NCI-H2107 treated with DMSO at 0.1 percent for 48 hours (cell line): ENCODE measurements around the gene ASB16.
"Not testable (repeated sequence)": the region's sequence is repeated elsewhere in the genome, so short reads cannot be mapped to it uniquely, and the experiment has no call there.

Experiments used
- DNase-seq: peaks from one replicate; lab custom pipeline; 2025; ENCODE audit not compliant: unreplicated experiment; lab: John Stamatoyannopoulos, UW

Gene ASB16, protein sequence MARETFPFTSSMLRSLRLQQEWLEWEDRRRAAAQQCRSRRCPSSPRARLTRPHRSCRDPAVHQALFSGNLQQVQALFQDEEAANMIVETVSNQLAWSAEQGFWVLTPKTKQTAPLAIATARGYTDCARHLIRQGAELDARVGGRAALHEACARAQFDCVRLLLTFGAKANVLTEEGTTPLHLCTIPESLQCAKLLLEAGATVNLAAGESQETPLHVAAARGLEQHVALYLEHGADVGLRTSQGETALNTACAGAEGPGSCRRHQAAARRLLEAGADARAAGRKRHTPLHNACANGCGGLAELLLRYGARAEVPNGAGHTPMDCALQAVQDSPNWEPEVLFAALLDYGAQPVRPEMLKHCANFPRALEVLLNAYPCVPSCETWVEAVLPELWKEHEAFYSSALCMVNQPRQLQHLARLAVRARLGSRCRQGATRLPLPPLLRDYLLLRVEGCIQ

DNA sequence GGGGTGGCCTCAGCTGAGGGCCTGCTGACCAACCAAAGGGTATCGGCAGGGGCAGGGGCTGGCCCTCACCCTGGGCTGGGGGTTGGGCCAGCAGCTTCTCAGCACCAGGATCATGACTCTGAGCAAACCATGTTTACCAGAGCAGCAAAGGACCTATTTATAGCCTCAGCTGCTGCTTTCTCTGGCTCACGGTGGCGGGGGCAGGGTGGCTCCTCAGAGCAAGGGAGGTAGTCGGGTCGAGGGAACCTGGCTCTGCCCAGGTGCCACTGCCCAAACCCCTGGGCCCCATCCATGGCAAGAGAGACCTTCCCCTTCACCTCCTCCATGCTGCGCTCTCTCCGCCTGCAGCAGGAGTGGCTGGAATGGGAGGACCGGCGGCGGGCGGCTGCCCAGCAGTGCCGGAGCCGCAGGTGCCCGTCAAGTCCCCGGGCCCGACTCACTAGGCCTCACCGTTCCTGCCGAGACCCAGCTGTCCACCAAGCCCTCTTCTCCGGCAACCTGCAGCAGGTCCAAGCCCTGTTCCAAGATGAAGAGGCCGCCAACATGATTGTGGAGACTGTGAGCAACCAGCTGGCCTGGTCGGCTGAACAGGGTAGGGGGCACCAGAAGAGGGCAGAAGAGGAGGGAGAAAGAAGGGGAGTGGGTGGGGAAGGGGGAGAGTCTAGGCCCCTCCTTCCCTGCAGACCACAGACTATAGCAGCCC is at the start of gene ASB16:
TSS of gene ASB16 (plus strand) at position 206 of the 703 bp plus-strand sequence. CDS start at position 292, 86 bp downstream.
- peak; percentile 22 for DNase-seq

DNA sequence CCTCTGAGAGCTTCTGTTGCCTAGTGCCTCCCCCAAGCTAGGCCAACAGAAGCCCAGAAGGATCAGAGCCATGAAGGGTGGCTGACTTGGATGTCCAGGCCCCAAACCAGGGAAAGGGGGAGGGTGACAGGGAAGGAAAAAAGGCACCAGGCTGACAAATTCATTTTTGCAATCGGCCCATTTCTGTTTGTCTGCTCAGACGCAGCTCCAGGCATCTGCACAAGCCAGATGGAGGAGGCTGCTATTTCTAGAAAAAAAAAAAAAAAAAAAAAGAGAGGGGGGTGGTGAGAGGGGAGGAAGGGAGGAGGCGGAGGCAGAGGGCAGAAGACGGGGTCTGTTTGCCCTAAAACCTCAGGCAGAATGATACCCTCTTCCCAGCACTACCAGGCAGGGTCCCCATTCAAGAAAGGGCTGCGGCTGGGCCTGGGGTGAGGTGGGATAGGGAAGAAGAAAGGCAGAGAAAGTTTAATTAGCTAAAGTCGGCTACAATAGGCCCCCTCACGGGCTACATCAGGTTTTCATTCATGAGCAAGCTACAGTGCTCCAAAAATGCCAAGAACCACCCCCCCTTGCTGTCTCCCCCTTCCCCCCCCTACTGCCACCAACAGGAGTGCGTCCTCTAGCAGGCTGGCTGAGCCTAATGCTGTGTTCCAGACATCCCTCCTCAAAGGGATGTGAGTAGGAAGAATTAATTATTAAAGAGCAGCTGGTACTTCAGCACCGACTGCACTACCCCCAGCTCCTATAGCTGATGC is 49.5 kb upstream of the ASB16 start:
- no peak for DNase-seq

DNA sequence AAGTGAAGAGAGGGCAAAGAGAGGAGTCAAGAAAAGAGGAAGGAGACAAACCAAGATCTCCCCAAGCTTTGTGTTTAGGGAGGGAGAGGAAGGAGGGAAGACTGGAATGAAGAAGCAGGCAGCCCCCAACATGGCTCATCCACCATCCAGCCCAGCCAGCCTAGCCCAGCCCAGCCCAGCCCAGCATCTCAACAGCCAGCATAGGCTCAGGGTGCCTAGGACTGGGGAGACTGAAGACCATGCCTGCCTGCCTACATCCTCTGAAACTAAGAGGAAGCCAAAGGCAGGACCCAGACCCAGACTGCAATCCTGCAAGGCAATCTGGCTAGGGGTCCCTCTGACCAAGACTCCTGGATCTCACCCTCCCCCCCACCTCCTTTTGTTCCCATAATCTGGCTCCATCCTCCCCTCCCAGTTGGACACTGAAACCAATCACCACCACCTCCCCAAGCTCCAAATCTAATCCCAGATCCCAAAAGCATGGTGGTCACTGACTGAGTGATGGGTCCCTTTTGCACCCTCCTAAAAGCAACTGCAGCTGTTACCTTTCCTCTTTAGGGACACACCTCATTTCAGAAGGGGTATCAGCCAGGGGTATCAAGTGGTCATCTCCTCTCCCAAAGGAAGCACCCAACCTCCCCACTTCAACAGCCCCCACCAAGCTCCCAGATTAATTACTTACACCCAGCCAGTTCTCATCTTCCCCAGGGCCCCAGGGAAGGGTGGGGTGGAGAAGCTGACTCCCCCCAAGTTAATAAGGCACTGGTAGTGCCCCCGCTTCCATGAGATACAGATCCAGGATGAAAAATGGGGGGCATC is 48.3 kb upstream of the ASB16 start:
- DNase-seq, result no peak

DNA sequence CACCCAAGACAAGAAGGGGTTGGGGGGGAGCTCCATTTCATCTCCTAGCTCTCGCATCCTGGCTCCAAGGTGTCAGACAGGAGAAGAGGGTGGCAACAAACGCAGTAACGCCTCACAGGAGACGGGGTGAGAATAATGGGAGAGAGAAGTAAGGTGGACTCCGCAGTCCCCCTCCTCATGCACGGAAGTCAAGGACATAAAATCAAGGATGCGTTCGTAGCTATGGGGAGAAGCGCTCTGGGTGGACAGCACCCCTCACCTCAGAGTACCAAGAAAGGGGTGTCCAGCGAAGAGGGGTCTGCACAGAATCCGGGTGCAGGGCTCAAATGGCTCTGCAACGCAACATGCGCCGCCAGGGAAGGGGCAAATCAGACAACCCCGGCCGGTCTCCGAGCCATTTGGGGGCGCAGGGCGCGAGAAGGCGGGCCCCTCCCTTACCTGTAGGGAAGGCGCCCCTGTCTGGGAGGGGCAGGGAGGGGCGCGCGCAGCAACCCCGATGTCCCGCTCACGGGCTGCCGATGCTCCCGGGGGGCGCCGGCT is 47.6 kb upstream of the ASB16 start:
- no peak for DNase-seq

DNA sequence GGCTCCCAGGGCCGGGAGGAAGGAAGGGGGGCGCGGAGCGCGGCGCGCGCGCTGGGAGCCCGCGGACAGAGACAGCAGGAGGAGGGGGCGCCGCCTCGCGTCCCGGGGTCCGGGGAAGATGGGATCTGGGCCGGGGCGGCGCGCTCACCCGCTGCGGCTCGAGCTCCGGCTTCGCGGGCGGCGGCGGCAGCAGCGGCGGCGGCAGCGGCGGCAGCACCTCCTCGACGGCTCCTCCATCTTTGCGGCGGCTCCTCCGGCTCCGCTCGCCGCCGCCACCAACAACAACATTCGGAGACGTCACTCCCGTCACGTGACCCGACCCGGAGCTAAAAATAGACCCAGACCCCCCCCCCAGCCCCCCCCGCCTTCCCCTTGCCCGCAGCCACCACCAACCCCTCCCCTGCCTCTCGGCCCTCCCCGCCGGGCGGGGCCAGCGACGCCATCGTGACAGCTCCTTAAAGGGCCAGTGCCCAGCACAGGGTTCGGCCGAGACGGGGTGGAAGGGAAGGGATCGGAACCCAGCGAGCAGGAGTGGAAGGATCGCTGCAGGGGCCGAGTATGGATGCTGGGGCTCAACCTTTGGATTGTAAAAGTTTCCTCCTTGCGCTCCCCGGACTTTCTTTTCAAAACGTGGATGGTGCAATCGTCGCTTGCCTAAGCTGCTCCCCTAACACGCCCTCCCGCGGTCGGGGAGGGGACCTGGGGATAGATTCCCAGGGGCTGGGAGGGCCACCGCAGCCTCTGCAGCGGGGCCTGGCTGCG is 47.0 kb upstream of the ASB16 start, which contains the start of gene HDAC5:
TSS of gene HDAC5 (minus strand) at position 286 of the 762 bp plus-strand sequence. CDS start 6,126 bp downstream, outside the sequence.
- DNase-seq, result peak; percentile 83

DNA sequence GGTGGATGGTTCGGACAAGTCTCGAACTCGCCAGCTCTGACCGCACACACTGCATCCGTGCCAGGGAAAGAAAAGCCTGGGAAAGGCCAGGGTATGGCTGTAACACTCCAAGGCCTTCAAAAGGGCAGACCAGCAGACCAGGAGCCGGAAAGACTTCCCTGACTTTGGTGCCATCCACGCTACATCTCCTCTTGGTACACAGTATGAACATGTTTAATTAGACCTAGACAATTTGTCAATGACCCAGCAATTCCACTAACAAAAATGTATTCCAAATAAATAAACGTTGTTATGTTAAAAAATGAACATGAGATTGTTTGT is 46.4 kb upstream of the ASB16 start:
- DNase-seq, result no peak

DNA sequence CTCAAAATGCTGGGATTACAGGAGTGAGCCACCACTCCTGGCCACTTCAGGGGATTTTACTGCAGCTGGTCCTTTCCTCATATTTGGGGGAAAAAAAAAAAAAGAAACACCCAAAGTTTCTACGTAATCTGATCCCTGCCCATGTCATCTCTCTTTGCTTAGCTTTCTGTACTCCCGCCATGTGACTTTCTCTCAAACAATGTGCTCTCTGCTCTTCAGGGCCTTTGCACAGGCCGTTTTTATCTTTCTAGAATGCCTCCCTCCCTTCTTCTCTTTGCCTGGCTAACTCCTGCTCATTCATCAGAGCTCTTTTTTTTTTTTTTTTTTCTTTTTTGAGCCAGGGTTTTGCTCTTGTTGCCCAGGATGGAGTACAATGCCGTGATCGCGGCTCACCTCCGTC is 42.1 kb upstream of the ASB16 start:
- no peak for DNase-seq

DNA sequence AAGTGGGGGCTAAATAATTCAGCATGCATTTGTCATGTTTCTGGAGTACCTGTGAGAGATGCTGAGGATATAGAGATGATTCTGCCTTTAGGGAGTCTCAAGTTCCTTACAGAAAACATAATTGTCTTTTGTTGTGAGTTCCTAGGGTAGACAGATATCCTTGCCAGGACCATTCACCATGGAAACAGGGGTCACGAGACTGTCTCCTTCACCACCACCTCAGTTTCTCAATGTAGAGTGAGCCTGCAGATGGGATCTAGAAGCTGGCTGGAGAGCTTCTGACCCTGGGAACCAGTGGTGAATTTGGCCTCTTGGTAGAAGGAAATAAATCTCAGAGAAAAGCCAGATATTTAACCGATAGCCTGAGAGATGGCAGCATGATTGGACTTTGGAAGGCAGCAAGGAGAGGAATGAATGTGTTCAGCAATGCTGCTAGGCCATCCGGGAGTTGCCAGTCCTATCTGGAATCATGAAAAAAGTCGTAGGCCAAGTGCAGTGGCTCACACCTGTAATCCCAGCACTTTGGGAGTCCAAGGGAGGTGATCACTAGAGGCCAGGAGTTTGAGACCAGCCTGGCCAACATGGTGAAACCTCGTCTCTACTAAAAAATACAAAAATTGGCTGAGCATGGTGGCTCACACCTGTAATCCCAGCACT is 39.7 kb upstream of the ASB16 start:
- no peak for DNase-seq

DNA sequence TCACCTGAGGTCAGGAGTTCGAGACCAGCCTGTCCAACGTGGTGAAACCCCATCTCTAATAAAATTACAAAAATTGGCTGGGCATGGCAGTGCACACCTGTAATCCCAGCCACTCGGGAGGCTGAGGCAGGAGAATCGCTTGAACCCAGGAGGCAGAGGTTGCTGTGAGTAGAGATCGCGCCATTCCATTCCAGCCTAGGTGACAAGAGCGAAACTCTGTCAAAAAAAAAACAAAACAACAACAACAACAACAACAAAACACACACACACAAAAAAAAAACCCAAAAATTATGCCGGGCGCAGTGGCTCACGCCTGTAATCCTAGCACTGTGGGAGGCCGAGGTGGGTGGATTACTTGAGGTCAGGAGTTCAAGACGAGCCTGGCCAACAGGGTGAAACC is 39.1 kb upstream of the ASB16 start:
- DNase-seq, result not testable (repeated sequence)

DNA sequence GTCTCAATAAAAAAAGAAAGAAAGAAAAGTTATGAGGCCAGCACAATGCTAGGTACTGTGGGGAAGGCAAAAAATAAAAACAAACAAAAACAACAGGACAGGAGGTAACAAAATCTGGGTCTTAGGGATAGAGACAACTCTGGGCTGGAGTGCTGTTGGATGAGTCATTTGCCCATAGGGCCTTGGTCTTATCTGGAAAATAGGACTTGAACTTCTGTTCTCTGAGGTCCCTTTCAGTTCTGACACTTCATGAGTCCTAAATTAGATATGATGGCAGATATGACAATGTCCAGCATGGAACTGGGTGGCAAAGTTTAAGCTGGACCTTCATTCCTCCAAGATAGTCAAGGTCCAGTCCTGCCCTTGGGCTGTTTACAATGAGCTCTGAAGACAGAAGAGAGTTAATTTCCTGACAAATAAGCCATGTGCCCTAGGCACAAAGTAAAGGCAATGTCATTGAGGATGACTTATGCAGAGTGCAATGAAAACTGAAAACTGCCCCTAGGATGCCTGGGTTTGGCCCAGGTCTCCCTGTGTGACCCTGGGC is 38.2 kb upstream of the ASB16 start:
- DNase-seq, result no peak

DNA sequence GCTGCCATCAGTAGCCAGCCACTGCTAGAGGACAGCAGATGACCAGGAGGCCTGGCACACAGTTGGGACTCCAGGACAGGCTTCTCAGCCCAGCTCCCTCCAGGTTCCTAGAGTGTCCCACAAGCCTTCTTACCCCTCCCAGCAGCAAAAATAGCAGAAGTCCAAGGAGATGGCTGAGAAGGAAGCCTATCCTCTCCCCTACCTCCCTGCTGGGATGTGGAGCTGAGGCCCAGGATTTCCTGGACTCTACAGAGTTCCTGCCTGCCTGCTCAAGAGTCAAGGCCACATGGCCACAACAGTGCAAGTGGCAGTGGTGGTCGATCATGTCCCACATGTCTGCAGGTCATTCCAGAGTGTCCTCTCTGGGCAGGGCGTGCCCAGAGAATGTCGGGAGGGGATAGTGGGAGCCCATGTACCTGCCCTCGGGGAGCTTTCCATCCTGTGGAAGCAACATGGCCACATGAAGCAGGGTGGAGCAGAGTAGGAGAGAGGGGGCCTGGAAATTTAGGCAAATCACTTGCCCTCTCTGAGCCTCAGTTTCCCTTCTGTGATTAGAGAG is 36.5 kb upstream of the ASB16 start:
- DNase-seq, result no peak

DNA sequence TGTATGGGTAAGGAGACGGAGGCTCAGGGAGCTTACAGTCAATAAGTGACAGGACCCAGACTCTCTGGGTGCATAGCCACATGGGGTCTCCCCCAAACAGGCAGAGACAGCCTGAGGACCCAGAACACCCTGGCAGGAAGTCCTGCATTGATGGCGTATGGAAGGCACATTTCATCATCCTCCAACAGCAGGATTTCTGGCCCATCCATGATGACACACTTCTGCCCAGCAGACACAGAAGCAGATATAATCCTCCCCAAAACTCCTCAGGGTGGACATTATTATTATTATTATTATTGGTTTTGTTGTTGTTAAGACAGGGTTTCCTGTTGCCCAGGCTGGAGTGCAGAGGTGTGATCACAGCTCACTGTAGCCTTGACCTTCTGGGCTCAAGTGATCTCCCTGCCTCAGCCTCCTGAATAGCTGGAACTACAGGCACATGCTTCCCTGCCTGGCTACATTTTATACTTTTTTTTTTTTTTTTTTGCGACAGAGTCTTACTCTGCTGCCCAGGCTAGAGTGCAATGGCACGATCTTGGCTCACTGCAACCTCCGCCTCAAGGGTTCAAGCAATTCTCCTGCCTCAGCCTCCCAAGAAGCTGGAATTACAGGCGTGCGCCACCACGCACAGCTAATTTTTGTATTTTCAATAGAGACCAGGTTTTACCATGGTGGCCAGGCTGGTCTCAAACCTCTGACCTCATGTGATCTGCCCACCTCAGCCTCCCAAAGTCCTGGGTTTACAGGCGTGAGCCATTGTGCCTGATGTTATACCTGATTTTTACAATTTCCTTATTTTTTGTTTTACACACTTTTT is 35.5 kb upstream of the ASB16 start:
- DNase-seq, result no peak

DNA sequence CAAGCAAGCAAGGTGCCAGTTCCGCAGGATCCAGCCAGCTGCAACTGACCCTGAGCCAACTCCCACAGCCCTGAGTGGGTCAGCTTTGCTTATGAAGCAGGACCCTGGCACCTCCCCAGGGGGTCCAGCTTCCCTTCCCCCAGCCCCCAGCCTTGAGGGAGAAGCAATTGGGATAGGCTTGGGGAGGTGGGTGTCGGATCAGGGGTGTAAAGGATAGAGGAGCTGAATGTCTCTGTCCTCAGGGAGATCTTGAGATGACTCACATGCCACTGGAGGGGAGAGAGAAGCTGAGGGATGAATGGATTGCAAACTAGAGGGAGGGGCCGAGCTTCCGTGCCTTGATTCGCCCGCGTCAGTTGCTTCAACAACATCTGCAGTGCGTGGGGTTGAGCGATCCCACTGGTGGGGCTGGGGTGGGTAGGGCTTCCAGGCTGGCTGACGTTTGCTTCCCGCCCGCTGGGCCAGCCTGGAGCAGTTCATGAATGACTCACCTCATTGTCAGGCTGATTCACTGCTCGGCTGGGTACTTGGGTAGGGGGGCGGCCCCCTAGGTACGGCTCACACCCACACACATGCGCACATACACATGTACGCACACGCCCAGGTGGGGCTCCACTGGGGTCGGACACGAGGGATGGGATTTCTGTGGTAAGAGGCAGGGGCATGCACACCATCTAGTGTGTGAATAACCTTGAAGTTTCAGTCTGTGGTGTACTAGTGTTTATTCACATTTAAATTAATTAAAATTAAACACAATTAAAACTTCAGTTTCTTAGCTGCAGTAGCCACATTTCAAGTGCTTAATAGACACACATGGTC is 32.4 kb upstream of the ASB16 start:
- peak; percentile 49 for DNase-seq

DNA sequence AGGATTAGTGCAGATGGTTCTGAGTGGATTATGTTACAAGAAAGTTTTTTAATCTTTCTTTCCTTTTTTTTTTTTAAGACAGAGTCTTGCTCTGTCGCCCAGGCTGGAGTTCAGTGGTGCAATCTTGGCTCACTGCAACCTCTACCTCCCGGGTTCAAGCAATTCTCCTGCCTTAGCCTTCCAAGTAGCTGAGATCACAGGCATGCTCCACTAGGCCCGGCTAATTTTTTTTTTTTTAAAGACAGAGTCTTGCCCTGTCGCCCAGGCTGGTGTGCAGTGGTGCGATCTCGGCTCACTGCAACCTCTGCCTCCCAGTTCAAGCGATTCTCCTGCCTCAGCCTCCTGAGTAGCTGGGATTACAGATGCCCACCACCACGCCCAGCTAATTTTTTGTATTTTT is 26.6 kb upstream of the ASB16 start:
- DNase-seq, result not testable (repeated sequence)

DNA sequence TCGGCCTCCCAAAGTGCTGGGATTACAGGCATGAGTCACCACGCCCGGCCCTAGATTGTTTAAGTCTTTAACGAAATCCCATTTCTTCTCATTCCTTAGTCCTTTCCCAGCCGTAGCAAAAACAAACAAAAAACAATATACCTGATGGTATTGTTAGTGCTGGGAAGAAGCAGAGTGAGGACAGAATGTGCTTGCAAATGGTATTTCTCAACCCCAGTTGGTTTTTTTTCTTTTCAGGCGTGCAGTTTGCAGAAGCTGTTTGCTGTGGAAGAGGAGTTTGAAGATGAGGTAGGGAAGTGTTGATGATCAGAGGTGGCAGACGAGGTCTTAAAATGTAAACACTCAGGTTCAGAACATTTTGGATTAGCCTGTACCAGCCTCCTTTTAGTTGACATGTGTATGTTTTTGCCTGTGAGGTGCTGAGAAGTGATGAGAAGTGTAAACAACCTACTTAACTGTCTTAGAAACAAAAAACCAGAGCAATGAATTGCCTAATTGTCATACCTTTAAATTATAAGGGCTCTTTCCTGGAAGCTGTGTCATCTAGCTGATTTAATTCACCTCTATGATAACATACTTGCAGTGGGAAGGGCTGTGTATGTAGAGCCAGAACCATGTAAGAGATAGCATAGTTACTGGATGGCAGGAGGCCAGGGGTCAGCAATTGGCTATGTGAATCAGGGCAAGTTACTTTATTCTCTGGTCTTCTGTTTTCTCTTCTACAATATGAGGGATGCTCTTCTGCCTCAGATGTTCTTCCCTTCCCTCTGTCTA is 25.4 kb upstream of the ASB16 start:
- no peak for DNase-seq
